Stimulated activated effector memory CD8-positive, alpha-beta T cell treated with anti-CD3 and anti-CD28 coated beads, Interleukin-12 subunit alpha, Interleukin-12 subunit beta, amount 100 ng/mL, for 72 hours (primary cell): Measurements from ENCODE around the gene FAN1.

Experiments
- ATAC-seq: fragments of 150-1000 bp; cut with Tn5 transposase; 2 replicates; pipeline ENCODE4 v1.10.0; 2021
- DNase-seq, 2 donors: peaks; one replicate each; pipeline ENCODE4 v3.0.0; 2021 to 2022; ENCODE audit warnings: low spot score in 2 of 2
- H3K27ac Mint-ChIP-seq: one replicate; pipeline ENCODE4 v1.8.0; 2022; ENCODE audit warnings: mild to moderate bottlenecking, mixed read lengths
- H3K36me3 Mint-ChIP-seq: one replicate; pipeline ENCODE4 v1.8.0; 2022; ENCODE audit warnings: mild to moderate bottlenecking, mixed read lengths
- H3K4me1 Mint-ChIP-seq: one replicate; pipeline ENCODE4 v1.8.0; 2022; ENCODE audit warnings: mixed read lengths
- H3K4me3 Mint-ChIP-seq: one replicate; pipeline ENCODE4 v1.8.0; 2022; ENCODE audit warnings: mild to moderate bottlenecking, mixed read lengths
- H3K9me3 Mint-ChIP-seq: one replicate; pipeline ENCODE4 v1.8.0; 2022; ENCODE audit warnings: mixed read lengths

FAN1 gene

DNA sequence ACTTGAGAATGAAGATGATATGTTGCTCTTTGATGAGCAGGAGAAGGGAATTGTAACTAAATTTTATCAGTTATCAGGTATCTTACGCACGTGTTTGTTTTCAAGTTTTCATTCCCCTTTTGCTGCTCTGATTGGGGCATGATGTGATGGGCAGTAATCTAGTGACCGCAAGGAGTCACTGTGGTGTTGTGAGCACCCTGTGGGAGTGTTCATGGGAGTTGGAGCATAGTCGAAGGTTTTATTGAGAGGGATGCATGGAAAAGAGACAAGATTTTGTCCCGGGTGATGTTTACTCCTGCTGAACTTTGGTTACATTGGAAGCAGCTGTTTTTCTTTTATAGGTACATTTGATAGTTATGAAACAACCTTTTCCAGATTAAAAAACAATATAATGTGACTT lies 2.1 kb downstream of the FAN1 start:
- DNase-seq: no peak
- Mint-ChIP-seq H3K4me1 (peaks cover 23% of the 10 kb centered on the region), H3K9me3 (no peaks in the 10 kb centered on the region), H3K27ac (no peak overlapping the region), H3K36me3 (peaks cover 50% of the 10 kb centered on the region), H3K4me3 (no peak overlapping the region)
- ATAC-seq: no peak

DNA sequence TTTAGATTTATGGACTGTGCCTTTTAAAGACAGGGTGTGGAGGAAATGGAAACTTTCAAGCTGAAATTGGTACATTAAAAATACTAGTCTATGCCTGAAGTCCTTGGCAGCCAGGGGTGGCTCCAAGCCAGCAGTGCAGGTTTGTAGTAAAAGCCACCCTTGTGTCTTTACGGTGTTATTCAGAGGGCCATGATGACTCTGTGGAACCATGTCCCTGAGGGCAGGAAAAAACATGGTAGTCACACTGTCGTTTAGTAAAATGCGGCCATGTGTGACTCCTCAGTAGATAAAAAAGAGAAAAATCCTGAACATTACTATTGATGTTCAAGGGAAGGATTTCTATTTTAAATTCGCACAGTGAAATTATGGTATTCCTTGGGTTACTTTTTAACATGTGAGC lies 2.7 kb downstream of the FAN1 start:
- Mint-ChIP-seq H3K27ac (no peak overlapping the region), H3K4me3 (no peak overlapping the region), H3K9me3 (no peaks in the 10 kb centered on the region), H3K4me1 (peaks cover 23% of the 10 kb centered on the region), H3K36me3 (peaks cover 54% of the 10 kb centered on the region)
- ATAC-seq: no peak
- no peak for DNase-seq

DNA sequence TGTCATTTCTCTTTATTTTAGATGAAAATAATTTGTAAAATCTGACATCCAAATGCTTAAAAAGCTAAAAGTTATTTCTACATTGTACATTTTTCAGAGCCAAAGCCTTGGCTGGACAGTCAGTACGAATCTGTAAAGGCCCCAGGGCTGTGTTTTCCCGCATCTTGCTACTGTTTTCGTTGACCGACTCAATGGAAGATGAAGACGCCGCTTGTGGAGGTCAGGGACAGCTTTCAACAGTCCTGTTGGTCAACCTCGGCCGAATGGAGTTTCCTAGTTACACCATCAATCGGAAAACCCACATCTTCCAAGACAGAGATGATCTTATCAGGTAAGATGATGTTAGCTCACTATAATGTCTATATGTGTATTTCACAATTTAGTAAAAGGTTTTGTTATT lies 10.0 kb downstream of the FAN1 start:
- H3K27ac Mint-ChIP-seq: no peak overlapping the region
- H3K36me3 Mint-ChIP-seq: peaks cover 70% of the 10 kb centered on the region
- DNase-seq (no peak), ATAC-seq (no peak)
- peaks cover 14% of the 10 kb centered on the region for H3K4me1 Mint-ChIP-seq
- H3K4me3 Mint-ChIP-seq: no peak overlapping the region
- no peaks in the 10 kb centered on the region for H3K9me3 Mint-ChIP-seq

DNA sequence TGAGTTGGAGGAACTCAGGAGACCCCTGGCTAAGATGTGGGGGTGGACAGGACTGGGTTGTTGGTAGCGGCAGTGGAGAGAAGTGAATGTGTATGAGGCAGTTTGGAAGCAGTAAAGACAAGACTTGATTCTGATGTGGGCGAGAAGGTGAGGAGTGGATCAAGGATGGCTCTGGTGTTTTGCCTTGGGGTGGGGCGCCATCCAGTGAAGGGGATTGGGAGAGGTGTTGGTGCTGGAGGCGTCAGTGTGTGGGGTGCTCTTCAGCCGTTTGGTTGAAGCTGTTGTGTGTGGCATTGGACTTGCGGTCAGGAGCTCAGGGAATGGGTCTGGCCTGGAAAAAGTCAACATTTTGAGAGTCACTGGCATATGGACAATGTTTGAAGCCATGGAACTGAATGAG lies 13.3 kb downstream of the FAN1 start:
- no peaks in the 10 kb centered on the region for H3K9me3 Mint-ChIP-seq
- peak overlapping the region; percentile 61 for H3K27ac Mint-ChIP-seq
- H3K36me3 Mint-ChIP-seq: peaks cover 79% of the 10 kb centered on the region
- H3K4me3 Mint-ChIP-seq: no peak overlapping the region
- no peak for ATAC-seq
- no peak for DNase-seq
- H3K4me1 Mint-ChIP-seq: peaks cover 8% of the 10 kb centered on the region

DNA sequence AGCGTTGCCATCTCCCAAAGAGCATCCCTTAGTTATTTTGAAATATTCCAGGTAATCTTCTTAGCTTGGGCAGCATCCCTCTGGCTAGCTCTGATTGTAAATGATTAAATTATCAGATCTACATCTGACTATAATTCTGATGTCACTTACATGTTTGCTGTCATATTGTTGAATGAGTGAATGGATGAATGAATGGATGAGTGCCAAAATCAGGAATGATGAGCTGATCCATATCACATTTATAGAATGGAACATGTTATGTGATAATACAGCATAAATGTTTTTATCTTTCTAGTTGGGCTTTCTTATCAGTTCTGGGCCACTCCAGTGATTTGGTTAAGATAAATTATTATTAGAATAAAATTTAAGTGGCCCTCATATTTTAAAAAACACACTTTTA lies 14.0 kb downstream of the FAN1 start:
- Mint-ChIP-seq H3K4me1 (peaks cover 8% of the 10 kb centered on the region), H3K9me3 (no peaks in the 10 kb centered on the region), H3K4me3 (no peak overlapping the region), H3K36me3 (peaks cover 86% of the 10 kb centered on the region), H3K27ac (no peak overlapping the region)
- DNase-seq (no peak), ATAC-seq (no peak)

DNA sequence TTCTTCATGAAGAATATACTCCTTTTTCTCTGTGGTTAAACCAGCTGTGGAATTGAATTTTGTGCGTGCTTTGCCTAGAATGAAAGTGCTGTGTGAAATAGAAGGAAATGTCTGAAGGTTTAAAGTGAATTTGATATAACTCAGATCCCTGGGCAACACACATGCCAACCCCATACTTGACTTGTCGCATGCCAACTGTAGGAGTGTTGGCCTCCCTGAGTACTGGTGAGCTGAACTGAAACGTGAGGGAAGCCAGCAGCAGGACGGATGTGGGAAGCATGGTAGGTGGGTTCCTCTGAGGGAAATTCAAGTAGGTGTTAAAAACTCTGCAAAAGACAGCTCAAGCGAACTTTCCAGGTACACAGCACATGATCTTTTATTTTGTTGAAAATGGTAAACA lies 14.7 kb downstream of the FAN1 start:
- H3K27ac Mint-ChIP-seq: no peak overlapping the region

DNA sequence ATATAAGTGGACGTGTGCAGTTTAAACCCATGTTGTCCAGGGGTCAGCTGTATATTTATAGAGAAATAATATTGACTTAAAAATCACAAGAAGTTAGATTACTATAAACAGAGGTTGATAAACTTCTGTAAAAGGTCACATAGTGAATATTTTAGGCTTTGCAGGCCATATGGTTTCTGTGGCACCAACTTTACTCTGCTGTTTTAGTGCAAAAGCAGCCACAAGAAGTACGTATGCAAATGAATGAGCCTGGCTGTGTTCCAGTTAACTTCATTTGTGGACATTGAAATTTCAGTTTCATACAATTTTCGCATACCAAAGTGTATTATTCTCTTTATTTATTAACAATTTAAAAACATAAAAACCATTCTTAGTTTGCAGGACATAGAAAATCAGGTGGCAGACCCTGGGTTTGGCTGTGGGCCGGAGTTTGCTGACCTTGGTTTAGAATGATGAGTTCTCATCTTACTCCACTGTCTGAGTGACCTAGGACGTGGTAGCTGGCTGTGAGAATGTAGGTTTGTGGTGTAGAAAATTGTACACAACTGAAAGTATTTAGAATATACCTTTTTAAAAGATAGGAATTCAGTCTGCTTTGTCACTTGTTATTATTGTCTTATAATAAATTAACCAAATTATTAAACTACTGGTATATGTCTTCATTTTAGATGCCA lies 16.3 kb downstream of the FAN1 start:
- H3K9me3 Mint-ChIP-seq: no peaks in the 10 kb centered on the region
- no peak overlapping the region for H3K27ac Mint-ChIP-seq
- H3K4me3 Mint-ChIP-seq: no peak overlapping the region
- peaks cover 8% of the 10 kb centered on the region for H3K4me1 Mint-ChIP-seq
- ATAC-seq (no peak), DNase-seq (no peak)
- H3K36me3 Mint-ChIP-seq: peaks cover 89% of the 10 kb centered on the region

More for the DNA sequence above, 14.7 kb downstream of the FAN1 start:
- H3K36me3 Mint-ChIP-seq: peaks cover 91% of the 10 kb centered on the region
- H3K9me3 Mint-ChIP-seq: no peaks in the 10 kb centered on the region
- peaks cover 8% of the 10 kb centered on the region for H3K4me1 Mint-ChIP-seq
- H3K4me3 Mint-ChIP-seq: no peak overlapping the region
- DNase-seq: no peak
- no peak for ATAC-seq

DNA sequence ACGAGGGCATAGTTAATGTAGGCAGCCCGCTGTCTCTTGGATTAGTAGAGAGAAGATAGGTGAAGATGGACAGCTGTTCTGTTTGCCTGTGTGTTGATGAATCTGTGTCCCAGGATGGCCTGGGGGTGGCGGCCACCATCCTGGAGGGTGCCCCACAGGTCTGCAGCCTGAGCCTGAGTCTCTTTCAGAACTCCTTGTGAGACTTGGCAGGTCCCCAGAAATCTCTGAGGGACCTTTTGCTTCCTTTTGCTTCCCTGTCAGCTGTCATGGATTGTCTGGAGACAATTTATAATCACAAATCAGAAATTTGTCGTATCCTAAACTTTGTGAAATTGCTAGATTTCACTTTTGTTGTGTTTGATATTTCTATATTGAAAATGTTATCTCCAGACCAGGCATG lies 17.4 kb downstream of the FAN1 start:
- H3K4me1 Mint-ChIP-seq: peaks cover 8% of the 10 kb centered on the region
- no peak overlapping the region for H3K27ac Mint-ChIP-seq
- DNase-seq (no peak), ATAC-seq (no peak)
- H3K9me3 Mint-ChIP-seq: no peaks in the 10 kb centered on the region
- peaks cover 89% of the 10 kb centered on the region for H3K36me3 Mint-ChIP-seq
- H3K4me3 Mint-ChIP-seq: no peak overlapping the region

DNA sequence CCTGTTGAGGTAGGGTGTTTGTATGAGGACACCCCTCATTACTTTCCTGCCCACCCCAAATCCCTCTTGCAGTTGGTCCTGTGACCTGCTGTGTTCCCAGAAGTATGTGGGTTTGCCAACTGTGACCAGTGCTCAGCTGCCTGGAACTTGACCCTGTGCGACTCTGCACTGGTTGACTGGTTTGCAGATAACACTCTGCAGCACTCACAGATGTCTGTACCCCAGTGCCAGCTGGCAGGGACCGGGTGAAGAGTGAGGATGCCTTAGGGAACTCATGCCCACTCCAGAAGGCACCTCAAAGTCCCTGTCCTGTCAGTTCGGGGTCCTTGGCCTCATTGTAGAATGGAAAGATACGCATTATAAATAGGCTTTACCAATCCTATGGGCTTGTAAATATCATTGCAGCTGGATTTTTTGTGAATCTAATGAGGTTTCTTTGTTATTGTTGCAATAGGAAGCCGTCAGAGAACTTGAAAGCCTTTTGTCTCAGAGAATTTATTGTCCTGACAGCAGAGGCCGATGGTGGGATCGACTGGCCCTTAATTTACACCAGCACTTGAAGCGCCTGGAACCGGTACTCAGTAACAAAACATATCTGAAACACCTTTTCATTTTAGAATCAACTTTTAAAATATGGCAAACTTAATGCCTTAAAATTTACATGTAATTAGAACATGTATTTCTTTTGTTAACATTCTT lies 18.2 kb downstream of the FAN1 start:
- DNase-seq (no peak), ATAC-seq (no peak)
- Mint-ChIP-seq H3K9me3 (no peaks in the 10 kb centered on the region), H3K36me3 (peaks cover 90% of the 10 kb centered on the region), H3K4me1 (peaks cover 3% of the 10 kb centered on the region), H3K27ac (no peak overlapping the region), H3K4me3 (no peak overlapping the region)

DNA sequence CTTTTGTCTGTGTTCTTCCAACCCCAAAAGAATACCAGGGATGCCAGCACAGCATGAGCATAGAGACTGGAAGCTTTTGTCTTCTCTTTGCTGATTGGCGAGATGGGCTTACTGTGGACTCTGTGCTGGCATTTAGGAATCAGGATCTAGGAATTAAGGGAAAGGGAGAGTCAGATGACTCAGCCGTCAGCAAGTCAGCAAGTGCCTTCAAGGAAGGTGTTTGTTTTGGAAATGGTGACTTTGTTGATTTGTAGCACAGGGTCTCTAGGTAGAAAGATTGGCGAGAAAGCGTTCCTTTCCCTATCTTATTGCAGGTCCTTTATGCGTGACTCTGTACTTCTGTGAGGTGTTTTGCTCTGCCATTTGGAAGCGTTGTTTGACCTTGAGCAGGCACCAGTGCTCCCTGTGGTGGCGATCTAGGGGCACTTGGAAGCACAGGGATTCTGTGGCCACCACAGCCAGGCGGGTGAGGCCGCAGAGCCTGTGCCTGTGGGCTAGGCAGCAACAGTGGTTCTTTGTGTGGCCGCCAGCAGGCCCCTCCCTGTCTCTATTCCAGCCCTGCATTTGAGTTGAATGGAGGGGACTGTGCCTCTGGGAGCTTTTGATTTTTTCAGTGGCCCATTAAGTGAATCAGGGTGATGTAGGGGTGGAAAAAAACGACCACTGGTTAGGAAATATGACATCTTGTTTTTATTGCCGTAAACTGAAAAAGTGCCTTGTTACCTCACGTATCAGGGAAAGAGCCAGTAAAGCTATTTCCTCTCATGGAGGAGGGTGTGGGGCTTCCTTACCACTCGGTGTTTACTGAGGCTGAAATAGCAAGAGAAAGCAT lies 19.0 kb downstream of the FAN1 start:
- H3K9me3 Mint-ChIP-seq: no peaks in the 10 kb centered on the region
- peak overlapping the region; percentile 12 for H3K27ac Mint-ChIP-seq
- DNase-seq (no peak), ATAC-seq (no peak)
- peaks cover 91% of the 10 kb centered on the region for H3K36me3 Mint-ChIP-seq
- no peak overlapping the region for H3K4me3 Mint-ChIP-seq
- H3K4me1 Mint-ChIP-seq: no peaks in the 10 kb centered on the region

DNA sequence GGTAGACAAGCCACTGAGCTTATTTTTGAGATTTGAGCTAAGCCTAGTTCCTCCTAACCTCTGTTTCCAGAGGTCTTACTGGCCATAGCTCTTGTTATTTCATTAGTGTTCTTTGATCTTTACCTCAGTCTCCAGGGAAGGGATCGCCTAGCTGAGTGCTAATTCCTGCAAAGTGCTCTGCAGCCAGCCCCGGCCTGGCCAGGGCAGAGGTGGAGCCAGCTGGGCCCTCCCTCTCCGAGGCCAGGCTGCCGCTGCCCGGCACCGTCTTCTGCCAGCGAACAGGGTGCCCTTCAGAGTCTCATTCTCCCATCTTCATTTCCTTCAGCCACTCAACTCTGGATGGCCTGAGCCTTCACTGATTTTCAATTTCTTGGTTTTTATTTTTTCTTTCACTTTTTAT lies 19.7 kb downstream of the FAN1 start:
- H3K4me3 Mint-ChIP-seq: no peak overlapping the region
- H3K4me1 Mint-ChIP-seq: no peaks in the 10 kb centered on the region
- H3K36me3 Mint-ChIP-seq: peaks cover 91% of the 10 kb centered on the region
- ATAC-seq (no peak), DNase-seq (no peak)
- H3K27ac Mint-ChIP-seq: peak overlapping the region; percentile 1
- H3K9me3 Mint-ChIP-seq: no peaks in the 10 kb centered on the region

DNA sequence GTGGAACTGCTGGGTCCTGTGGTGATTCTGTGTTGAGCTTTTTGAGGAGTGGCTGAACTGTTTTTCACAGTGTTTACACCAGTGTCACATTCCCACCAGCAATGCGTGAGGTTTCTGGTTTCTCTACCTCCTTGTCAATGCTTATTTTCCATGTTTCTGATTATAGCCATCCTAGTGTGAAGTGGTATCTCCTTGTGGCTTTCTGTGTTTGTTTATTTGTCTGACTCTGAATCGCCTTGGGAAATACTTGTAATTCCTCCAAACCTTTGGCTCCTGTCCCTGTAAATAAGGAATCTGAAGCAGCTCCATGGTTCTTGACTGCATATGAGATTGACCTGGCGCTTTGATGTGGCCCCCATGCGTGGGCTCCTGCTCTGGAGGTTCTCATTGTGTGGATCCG lies 20.6 kb downstream of the FAN1 start:
- no peak overlapping the region for H3K4me3 Mint-ChIP-seq
- H3K27ac Mint-ChIP-seq: no peak overlapping the region
- H3K36me3 Mint-ChIP-seq: peaks cover 90% of the 10 kb centered on the region
- no peaks in the 10 kb centered on the region for H3K9me3 Mint-ChIP-seq
- ATAC-seq: no peak
- DNase-seq: no peak
- H3K4me1 Mint-ChIP-seq: no peaks in the 10 kb centered on the region

DNA sequence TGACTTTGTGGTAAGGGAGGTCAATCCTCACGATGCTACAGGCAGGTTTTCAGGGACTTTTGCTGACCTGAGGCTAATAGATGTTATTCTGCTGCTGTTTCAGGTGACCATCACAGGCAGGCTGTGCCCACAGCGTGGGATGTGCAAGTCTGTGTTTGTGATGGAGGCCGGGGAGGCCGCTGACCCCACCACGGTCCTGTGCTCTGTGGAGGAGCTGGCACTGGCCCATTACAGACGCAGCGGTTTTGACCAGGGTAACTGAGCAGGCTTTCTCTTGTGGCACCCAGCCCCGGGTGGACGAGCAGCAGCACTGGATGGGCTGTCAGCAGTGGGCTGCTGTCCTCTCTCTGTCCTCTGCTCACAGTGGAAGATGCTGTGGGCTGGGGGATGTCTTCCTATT lies 22.0 kb downstream of the FAN1 start:
- H3K9me3 Mint-ChIP-seq: no peaks in the 10 kb centered on the region
- H3K36me3 Mint-ChIP-seq: peaks cover 86% of the 10 kb centered on the region
- ATAC-seq (no peak), DNase-seq (no peak)
- no peak overlapping the region for H3K27ac Mint-ChIP-seq
- H3K4me3 Mint-ChIP-seq: no peak overlapping the region
- peaks cover 5% of the 10 kb centered on the region for H3K4me1 Mint-ChIP-seq

DNA sequence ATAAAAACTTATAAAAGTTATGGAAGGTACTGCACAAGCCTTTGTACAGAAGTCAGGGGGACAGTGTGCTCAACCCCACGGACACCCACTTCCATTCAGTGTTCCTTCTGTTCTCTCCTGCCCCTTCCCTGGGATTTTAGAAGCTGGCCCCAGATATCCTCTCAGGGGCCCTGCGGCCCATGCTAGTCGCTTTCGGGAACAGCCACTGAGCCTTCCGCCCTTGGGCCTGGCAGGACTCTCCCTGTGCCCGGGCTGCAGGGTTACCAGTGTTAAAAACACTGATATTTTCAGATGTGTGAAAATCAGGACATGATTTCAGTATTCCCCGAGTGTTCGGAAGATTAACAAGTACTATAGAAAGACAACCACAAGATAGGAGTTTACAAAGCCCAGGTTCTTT lies 22.4 kb downstream of the FAN1 start:
- no peak overlapping the region for H3K27ac Mint-ChIP-seq
- no peaks in the 10 kb centered on the region for H3K9me3 Mint-ChIP-seq
- H3K4me3 Mint-ChIP-seq: no peak overlapping the region
- ATAC-seq (no peak), DNase-seq (no peak)
- H3K4me1 Mint-ChIP-seq: peaks cover 5% of the 10 kb centered on the region
- peaks cover 85% of the 10 kb centered on the region for H3K36me3 Mint-ChIP-seq

DNA sequence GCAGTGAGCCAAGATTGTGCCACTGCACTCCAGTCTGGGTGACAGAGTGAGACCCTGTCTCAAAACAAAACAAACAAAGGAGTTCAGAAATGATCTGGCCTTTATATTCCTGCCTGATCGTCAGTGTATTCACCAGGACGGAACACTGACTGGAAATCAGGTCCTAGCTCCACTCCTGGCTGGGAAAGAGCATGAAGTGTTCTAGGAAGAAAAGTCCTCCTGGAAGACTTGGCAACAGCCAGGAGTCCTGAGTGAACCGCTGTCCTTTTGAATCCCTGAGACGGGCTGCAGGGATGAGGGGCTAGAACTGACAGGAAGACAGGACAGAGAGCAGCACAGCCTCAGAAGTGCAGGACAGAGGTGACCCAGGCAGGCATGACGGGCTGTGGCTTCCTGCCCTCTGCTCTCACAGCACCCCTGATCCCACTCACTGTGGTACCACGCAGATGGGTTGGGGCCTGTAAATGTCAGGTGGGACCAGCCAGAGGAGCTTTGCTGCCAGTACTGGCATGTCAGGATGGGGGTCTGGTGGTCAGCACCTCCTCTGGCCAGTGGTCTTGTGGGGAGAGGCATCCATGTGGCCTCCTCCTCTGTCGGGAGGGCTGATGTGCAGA lies 23.5 kb downstream of the FAN1 start:
- H3K9me3 Mint-ChIP-seq: no peaks in the 10 kb centered on the region
- no peak overlapping the region for H3K4me3 Mint-ChIP-seq
- H3K4me1 Mint-ChIP-seq: peaks cover 5% of the 10 kb centered on the region
- ATAC-seq (peak; percentile 24), DNase-seq (no peak)
- H3K27ac Mint-ChIP-seq: peak overlapping the region; percentile 84
- peaks cover 78% of the 10 kb centered on the region for H3K36me3 Mint-ChIP-seq
